ENCODE data around the gene DOC2B. TPM values are rescaled to one million over a fixed set of nuclear protein-coding genes. Genes with fewer than 3 reads are reported as not detected.
"Not testable (repeated sequence)": the region's sequence is repeated elsewhere in the genome, so short reads cannot be mapped to it uniquely, and the experiment has no call there.

Gene DOC2B
- total RNA-seq, 1 experiment from 2014 or later, result 0.17 TPM

DNA sequence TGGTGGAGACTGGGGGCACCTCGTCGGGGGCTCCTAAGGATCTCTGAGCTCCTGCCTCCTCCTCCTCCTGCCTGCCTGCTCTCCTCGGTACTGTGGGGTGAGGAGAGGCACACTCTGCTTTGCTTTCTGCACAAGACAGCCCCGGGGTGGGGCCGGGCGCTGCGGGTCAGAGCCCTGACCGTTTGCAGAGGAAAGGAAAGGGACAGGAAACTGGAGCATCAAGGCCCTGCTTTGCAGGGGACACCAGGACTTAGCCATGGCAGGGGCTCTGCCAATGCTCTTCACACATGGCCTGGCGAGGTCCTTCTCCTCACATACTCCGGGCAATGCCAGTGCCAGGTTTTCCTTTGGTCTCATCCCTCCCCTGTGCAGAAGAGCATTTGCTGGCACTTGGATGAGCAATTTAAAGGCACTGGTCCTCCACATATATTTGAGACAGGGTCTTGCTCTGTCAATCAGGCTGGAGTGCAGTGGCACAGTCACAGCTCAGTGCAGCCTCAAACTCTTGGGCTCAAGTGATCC is 23.8 kb upstream of the DOC2B start:
- BruUV-seq (replicated peaks), result no TSS peak
- H3K36me3 ChIP-seq (ENCODE audit: insufficient read depth, low read length, poor library complexity, severe bottlenecking), result no peaks in the 10 kb centered on the region
- TF ChIP-seq, protein P1, sequence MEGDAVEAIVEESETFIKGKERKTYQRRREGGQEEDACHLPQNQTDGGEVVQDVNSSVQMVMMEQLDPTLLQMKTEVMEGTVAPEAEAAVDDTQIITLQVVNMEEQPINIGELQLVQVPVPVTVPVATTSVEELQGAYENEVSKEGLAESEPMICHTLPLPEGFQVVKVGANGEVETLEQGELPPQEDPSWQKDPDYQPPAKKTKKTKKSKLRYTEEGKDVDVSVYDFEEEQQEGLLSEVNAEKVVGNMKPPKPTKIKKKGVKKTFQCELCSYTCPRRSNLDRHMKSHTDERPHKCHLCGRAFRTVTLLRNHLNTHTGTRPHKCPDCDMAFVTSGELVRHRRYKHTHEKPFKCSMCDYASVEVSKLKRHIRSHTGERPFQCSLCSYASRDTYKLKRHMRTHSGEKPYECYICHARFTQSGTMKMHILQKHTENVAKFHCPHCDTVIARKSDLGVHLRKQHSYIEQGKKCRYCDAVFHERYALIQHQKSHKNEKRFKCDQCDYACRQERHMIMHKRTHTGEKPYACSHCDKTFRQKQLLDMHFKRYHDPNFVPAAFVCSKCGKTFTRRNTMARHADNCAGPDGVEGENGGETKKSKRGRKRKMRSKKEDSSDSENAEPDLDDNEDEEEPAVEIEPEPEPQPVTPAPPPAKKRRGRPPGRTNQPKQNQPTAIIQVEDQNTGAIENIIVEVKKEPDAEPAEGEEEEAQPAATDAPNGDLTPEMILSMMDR (conservative IDR thresholded peaks at IDR 0.05; ENCODE audit: low read depth, low read length), result no peak
- TF ChIP-seq EZH2 (IDR thresholded peaks at IDR 0.05; ENCODE audit: borderline replicate concordance, low read depth, low read length, poor library complexity, severe bottlenecking), result no peak
- POLR2A ChIA-PET (ENCODE audit: low non-redundant PET), result no interaction called here
- intact Hi-C loops (cut with micrococcal nuclease; ENCODE audit: unreplicated experiment), result no loop called here
- no peaks in the 10 kb centered on the region for H3K4me1 ChIP-seq (ENCODE audit: insufficient read depth, low read length, poor library complexity, severe bottlenecking)
- no peaks in the 10 kb centered on the region for H3K27me3 ChIP-seq (replicated peaks; ENCODE audit: insufficient read depth, low read depth, low read length, poor library complexity)
- no peak overlapping the region for H3K27ac ChIP-seq (ENCODE audit: low read depth, low read length, poor library complexity, severe bottlenecking)
- H3K4me3 ChIP-seq (ENCODE audit: low read depth, low read length, poor library complexity, severe bottlenecking), result no peak overlapping the region
- DNase-seq (ENCODE audit: low spot score), result no peak
- H3K9me3 ChIP-seq (ENCODE audit: low read depth, low read length, poor library complexity, severe bottlenecking), result no peaks in the 10 kb centered on the region
- CTCF ChIA-PET, result no interaction called here

DNA sequence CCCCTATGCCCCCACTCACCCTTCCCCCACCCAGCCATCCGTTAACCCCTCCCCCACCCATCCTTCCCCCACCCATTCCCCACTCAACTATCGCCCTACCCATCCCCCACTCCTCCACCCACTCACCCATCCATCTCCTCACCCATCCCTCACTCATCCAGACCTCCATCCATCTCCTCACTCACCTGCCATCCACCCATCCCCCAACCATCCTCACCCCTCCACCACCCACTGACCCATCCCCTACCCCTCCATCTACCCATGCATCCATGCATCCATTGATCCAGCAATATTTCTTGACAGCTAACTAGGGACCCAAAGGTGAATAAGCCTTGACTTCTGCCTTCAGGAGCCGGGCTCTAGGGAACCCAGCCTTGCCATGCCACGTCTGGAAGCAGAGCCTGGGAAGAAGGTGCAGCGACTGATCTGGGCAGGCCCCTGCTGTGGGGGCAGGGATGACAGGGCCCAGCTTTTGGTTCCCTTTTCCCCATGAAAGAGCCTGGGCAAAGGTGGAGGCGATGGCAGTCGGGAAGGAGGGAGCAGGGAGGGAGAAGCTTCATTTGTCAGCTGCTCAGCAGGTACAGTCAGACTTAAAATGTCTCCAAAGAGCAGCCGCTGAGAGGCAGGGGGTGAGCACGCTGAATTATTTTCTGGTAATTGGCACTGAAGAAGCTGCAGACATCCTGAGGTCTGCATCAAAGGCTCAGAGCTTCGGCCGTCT is 23.1 kb upstream of the DOC2B start:
- POLR2A ChIA-PET (ENCODE audit: low non-redundant PET), result no interaction called here
- H3K27me3 ChIP-seq (replicated peaks; ENCODE audit: insufficient read depth, low read depth, low read length, poor library complexity), result no peaks in the 10 kb centered on the region
- no peaks in the 10 kb centered on the region for H3K4me1 ChIP-seq (ENCODE audit: insufficient read depth, low read length, poor library complexity, severe bottlenecking)
- no peak for DNase-seq (ENCODE audit: low spot score)
- intact Hi-C loops (cut with micrococcal nuclease; ENCODE audit: unreplicated experiment), result no loop called here
- CTCF ChIA-PET, result no interaction called here
- BruUV-seq (replicated peaks), result no TSS peak
- no peak for TF ChIP-seq EZH2 (IDR thresholded peaks at IDR 0.05; ENCODE audit: borderline replicate concordance, low read depth, low read length, poor library complexity, severe bottlenecking)
- TF ChIP-seq, protein P1 (conservative IDR thresholded peaks at IDR 0.05; ENCODE audit: low read depth, low read length), result no peak
- no peaks in the 10 kb centered on the region for H3K9me3 ChIP-seq (ENCODE audit: low read depth, low read length, poor library complexity, severe bottlenecking)
- no peak overlapping the region for H3K27ac ChIP-seq (ENCODE audit: low read depth, low read length, poor library complexity, severe bottlenecking)
- no peak overlapping the region for H3K4me3 ChIP-seq (ENCODE audit: low read depth, low read length, poor library complexity, severe bottlenecking)
- H3K36me3 ChIP-seq (ENCODE audit: insufficient read depth, low read length, poor library complexity, severe bottlenecking), result no peaks in the 10 kb centered on the region

DNA sequence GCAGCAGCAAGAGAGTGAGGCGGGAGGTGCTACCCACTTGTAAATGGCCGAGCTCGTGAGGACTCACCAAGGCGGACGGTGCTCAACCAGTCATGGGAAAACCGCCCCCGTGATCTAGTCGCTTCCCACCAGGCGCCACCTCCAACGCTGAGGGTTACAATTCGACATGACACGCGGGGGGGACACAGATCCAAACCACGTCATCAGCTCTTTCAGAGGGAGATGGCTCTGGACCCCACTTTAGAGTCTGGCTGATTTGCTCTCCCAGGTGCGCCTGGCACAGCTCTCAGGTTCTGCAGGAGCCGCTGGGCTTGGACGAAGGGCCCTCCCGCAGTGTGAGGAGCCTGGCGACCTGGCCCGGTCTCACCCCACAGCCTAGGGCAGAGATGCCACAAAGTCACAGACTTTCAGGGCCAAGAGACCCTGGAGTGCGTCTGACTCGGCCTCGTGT is 21.1 kb upstream of the DOC2B start:
- intact Hi-C loops (cut with micrococcal nuclease; ENCODE audit: unreplicated experiment), result no loop called here
- no peak for DNase-seq (ENCODE audit: low spot score)
- no peaks in the 10 kb centered on the region for H3K9me3 ChIP-seq (ENCODE audit: low read depth, low read length, poor library complexity, severe bottlenecking)
- no peaks in the 10 kb centered on the region for H3K27me3 ChIP-seq (replicated peaks; ENCODE audit: insufficient read depth, low read depth, low read length, poor library complexity)
- BruUV-seq (replicated peaks), result no TSS peak
- H3K27ac ChIP-seq (ENCODE audit: low read depth, low read length, poor library complexity, severe bottlenecking), result no peak overlapping the region
- POLR2A ChIA-PET (ENCODE audit: low non-redundant PET), result no interaction called here
- TF ChIP-seq EZH2 (IDR thresholded peaks at IDR 0.05; ENCODE audit: borderline replicate concordance, low read depth, low read length, poor library complexity, severe bottlenecking), result no peak
- TF ChIP-seq, protein P1 (conservative IDR thresholded peaks at IDR 0.05; ENCODE audit: low read depth, low read length), result no peak
- no peak overlapping the region for H3K4me3 ChIP-seq (ENCODE audit: low read depth, low read length, poor library complexity, severe bottlenecking)
- no peaks in the 10 kb centered on the region for H3K36me3 ChIP-seq (ENCODE audit: insufficient read depth, low read length, poor library complexity, severe bottlenecking)
- H3K4me1 ChIP-seq (ENCODE audit: insufficient read depth, low read length, poor library complexity, severe bottlenecking), result no peaks in the 10 kb centered on the region
- CTCF ChIA-PET, result no interaction called here

DNA sequence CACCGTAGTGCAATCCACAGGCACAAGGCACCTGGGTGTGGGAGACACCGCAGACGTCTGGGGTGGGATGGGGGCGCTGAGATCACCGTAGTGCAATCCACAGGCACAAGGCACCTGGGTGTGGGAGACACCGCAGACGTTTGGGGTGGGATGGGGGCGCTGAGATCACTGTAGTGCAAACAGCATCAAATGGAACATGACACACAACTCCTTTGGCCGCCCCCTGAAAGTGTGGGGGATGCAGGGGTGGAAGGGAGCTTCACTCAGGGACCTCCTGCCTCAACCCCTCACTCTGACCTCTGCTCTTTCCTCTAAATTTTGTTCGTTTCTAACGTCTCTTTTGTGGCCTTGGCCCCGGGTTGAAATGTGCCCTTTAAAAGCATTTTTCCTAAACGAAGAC is 20.3 kb upstream of the DOC2B start:
- H3K4me1 ChIP-seq (ENCODE audit: insufficient read depth, low read length, poor library complexity, severe bottlenecking); H3K36me3 ChIP-seq (ENCODE audit: insufficient read depth, low read length, poor library complexity, severe bottlenecking); H3K9me3 ChIP-seq (ENCODE audit: low read depth, low read length, poor library complexity, severe bottlenecking); H3K27me3 ChIP-seq (replicated peaks; ENCODE audit: insufficient read depth, low read depth, low read length, poor library complexity); POLR2A ChIA-PET (ENCODE audit: low non-redundant PET); H3K27ac ChIP-seq (ENCODE audit: low read depth, low read length, poor library complexity, severe bottlenecking); DNase-seq (ENCODE audit: low spot score); intact Hi-C loops (cut with micrococcal nuclease; ENCODE audit: unreplicated experiment); CTCF ChIA-PET; BruUV-seq (replicated peaks); H3K4me3 ChIP-seq (ENCODE audit: low read depth, low read length, poor library complexity, severe bottlenecking): not testable (repeated sequence)

DNA sequence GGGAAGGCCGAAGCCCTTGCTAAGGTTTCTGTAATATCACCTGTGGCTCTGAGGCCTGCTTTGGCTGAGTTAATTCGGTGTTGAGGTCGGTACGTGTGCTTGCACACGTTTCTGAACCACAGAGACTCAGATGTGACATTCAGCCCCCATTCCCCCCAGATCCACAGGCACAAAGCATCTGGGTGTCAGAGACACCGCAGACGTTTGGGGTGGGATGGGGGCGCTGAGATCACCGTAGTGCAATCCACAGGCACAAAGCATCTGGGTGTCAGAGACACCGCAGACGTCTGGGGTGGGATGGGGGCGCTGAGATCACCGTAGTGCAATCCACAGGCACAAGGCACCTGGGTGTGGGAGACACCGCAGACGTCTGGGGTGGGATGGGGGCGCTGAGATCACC is 19.8 kb upstream of the DOC2B start:
- DNase-seq (ENCODE audit: low spot score); intact Hi-C loops (cut with micrococcal nuclease; ENCODE audit: unreplicated experiment); BruUV-seq (replicated peaks); H3K9me3 ChIP-seq (ENCODE audit: low read depth, low read length, poor library complexity, severe bottlenecking); H3K27ac ChIP-seq (ENCODE audit: low read depth, low read length, poor library complexity, severe bottlenecking); H3K4me3 ChIP-seq (ENCODE audit: low read depth, low read length, poor library complexity, severe bottlenecking); POLR2A ChIA-PET (ENCODE audit: low non-redundant PET); H3K27me3 ChIP-seq (replicated peaks; ENCODE audit: insufficient read depth, low read depth, low read length, poor library complexity); H3K4me1 ChIP-seq (ENCODE audit: insufficient read depth, low read length, poor library complexity, severe bottlenecking); H3K36me3 ChIP-seq (ENCODE audit: insufficient read depth, low read length, poor library complexity, severe bottlenecking): not testable (repeated sequence)
- CTCF ChIA-PET, result interaction anchor here (0.7 kb wide), 1 partner anchor 185 kb away, joined by 3 read pairs; no protein-coding TSS in a partner anchor
